Hematopoietic multipotent progenitor cell treated with erythropoietin and hydrocortisone succinate and interleukin-3 and kit ligand, for 6 days (in vitro differentiated cells): Measurements from ENCODE around the gene THY1.
A peak's percentile ranks its signal among the peaks of the same experiment; 100 is the strongest.
"Not testable (repeated sequence)": the region's sequence is repeated elsewhere in the genome, so short reads cannot be mapped to it uniquely, and the experiment has no call there.

Experiments used
- DNase-seq: peaks from one replicate; pipeline ENCODE4 v3.0.0-alpha.2; 2015

The THY1 gene

DNA sequence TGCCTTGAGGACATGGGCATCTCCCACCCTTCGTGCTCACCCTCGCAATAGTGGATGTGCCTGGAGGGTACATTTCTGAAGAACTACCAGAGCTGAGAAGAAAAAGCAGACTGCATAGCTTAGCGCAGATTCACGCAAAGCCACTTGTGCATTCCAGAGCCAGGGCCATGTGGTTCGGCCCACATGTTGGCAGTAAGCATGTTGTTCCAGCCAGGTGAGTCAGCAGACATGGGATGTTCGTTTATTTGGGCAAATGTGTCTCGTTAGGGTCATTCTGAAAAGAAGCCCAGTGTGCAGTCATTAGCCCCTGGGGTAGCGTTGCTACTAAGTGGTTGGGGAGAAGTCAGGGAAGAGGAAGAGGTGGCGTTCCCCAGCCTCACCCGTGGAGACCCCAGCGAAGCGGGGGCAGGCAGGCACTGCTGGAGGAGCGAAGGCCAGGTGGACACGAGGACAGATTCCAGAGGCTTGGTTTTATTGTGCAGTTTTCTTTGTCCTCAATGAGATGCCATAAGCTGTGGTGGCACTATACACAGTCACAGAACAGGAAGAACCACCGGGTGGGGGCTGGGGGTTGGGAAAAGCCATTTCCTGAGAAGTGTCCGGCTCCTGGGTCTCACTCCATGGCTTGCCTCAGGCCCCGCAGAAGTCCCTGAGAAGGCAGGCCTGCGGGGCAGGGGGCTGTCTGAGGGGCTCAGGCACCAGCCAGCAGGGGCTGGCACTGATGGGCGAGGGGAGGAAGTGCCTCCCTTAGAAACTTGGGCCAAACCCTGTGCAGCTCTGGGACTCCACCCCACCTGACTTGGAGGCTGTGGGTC is 5.0 kb downstream of the THY1 start:
- DNase-seq = no peak

DNA sequence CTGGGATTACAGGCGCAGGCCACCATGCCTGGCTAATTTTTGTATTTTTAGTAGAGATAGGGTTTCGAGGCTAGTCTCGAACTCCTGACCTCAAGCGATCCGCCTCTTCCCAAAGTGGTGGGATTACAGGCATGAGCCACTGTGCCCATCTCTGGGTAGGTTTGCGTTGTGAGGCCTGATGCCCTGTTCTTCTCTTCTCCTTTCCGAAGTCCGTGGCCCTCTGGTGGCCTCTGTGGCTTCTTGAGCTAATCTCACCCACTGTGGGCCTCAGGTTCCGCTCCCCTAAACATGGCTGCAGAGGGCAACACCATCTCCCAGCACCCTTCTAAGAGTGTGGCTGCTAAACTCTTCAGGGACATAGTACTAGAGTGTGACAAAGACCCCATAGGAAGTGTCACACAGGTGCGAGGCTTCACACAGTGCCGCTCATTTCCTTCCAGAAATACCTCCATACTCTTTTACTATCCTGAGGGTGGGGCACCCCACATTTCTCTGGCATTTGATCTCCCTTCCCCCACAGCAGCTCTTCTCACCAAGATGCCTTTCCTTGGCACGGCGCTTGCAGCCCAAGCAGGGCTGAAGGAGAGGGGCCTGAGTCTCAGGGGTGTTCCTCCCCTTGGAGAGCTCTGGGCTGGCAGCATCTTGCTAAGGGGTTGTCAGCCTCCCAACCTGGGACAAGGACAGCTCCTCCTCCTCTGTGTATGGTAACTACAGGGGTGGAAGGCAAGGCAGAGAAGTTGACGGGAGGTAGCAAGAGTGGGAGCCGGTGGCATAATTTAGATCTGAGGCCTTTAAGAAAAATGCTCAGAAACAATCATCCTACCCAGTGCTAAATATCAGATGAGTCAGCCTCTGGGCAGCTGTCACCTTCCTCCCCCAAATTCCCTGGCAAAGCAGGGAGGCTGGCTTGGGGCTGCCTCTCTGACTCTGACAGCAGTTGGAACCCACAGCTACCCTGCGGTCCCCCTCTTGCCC is 6.1 kb downstream of the THY1 start:
- DNase-seq = no peak

DNA sequence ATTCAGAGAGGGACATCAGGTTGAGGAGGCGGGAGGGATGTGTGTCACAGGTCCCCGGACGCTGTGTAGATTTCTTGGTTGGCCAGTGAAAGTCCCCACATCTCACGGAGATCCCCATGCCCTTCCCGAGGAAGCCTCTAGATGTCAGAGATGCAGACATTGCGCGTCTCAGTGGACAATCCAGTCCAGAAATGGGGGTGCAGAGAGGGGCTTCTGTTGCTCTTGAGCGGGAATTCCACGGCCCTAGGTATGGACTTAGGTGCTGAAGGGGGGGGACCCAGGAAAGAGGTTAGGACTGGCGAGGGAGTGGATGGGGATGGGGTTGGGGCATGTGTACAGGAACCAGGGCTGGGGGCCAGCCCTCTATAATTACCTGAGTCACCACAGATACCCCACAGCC is 7.0 kb downstream of the THY1 start:
- no peak for DNase-seq

DNA sequence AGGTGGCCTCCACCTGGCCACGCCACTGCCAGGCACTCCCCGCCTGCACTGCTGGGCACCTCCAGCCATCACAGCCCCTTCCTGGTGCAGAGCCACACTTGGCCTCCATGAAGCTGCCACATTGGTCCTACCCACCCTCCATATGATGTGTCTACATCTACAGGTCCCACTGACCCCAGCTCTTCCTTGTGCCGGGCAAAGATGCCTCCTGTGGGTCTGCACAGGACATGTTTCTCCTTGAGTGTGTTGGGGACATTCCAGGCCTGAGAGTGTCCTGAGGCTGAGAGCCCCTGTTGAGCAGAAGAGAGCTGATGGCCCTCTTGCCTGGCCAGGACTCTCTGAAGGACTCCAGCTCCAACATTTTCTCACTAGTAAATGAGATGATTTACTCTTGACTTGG is 7.5 kb downstream of the THY1 start:
- no peak for DNase-seq

DNA sequence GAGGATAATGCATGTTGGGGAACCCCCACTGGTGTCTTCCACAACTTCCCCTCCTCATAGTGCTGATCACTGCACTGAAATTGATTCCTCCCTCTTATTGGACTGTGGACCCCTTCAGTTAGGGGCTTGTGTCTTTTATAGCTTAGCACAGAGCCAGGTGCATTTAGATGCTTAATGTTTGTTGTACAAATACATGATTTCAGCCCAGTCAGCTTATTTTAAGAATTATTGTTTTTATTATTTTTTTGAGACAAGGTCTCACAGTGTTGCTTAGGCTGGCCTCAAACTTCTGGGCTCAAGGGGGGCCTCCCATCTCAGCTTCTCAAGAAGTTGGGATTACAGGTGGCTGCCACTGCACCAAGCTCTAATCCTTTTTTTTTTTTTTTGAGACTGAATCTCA is 8.2 kb downstream of the THY1 start:
- DNase-seq = no peak

DNA sequence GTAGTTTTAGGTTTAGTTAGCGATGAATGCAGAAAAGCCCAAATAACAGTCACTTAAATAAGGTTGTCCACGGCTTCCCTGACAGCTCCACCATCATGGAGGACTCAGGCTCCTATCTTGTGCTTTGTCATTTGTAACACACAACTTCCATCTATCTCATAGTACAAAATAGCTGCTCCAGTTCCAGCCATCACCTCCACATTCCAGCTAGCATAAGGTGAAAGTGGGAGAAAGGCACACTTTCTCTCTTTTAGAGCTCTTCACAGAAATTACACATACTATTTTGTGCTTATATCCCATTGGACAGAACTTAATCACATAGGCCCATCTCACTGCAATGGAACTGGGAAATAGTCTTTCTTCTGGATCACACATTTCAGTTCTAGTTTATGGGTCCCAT is 8.7 kb downstream of the THY1 start:
- no peak for DNase-seq

DNA sequence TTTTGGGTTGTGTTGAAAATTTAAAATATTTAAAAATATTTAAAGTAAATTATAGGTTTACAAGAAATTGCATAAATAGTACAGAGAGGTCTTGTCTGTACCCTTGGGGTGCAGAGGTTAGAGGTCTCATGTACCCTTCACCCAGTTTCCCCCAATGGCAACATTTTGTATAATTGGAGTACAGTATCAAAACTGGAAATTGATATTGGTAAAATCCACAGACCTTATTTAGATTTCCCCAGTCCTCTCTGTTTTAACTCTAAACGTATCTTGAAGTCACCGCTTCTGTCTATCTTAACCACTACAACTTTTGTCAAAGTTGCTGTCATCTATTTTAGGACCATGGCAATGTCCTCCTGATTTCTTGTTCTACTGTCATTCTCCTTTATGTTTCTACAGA is 10.9 kb downstream of the THY1 start:
- DNase-seq = no peak

DNA sequence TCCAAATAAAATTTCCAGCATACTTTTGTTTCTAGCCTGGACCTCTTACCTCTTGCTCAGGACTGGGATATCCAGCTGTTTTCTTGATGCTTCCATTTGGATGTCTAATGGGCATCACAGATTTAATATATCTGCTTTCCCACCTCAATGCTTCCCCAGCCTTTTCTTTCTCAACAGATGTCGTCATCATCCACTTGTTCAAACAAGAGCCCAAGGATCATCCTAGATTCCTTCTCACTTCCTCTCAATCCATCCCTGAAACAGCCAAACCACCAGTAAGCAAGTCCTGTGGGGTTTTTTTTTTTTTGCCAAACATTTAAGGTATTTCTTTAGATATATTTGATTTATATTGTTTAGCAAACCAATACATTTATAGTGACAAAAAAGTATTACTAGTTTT is 12.5 kb downstream of the THY1 start:
- no peak for DNase-seq

DNA sequence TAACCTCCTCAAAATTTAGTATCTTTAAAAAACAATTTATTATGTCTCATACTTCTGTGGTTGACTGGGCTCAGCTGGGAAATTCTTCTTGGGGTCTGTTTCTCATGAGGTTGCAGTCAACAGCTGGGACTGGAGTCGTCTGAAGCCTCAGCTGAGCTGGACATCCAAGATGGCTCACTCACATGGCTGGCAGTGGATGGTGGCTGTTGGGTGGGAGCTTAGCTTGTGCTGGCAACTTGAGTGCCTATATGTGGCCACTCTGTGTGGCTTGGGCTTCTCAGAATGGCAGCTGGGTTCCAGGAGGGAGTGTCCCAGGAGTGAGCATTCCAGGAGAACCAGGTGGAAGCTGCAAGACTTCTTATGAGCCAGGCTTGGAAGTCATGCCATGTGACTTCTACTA is 13.2 kb downstream of the THY1 start:
- DNase-seq = no peak

DNA sequence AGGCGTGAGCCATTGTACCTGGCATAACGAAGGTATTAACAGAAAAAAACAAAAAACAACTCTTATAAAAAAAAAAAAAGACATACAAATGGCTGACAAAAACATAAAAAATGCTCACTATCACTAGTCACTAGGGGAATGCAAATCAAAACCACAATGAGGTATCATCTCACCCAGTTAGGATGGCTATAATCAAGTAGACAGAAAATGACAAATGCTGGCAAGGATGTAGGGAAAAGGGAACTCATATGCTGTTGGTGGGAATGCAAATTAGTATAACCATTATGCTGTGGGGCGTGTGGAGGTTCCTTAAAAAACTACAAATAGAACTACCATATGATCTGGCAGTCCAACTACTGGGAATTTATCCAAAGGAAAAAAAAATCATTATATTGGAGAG is 17.0 kb downstream of the THY1 start:
- no peak for DNase-seq

DNA sequence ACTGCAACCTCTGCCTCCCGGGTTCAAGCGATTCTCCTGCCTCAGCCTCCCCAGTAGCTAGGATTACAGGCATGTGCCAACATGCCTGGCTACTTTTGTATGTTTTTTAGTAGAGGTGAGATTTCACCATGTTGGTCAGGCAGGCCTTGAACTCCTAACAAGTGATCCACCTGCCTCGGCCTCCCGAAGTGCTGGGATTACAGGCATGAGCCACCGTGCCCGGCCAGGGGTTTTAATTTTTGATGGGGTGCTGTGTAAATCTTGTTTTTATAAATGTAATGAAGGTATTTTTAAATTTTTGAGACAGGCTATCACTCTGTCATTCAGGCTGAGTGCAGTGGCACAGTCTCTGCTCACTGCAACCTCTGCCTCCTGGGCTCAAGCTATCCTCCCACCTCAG is 17.5 kb downstream of the THY1 start:
- DNase-seq = not testable (repeated sequence)

DNA sequence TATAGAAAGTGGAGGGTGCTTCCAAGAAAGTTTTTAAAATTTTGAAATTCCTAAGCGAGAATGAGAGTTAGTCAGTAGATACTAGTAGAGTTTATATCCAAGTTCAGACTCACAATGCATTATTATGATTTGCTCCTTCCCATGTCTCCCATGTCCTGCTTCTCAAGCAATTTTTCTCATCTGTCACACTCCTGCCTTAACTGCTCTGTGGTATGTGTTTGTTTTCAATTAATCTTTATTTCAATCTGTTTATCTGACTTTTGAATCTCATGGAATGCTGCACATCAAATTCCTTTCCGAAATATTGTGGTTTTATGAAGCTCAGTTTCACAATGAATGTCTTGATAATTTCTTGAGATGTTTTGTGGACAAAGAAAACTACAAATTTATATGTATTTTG is 18.1 kb downstream of the THY1 start:
- no peak for DNase-seq

DNA sequence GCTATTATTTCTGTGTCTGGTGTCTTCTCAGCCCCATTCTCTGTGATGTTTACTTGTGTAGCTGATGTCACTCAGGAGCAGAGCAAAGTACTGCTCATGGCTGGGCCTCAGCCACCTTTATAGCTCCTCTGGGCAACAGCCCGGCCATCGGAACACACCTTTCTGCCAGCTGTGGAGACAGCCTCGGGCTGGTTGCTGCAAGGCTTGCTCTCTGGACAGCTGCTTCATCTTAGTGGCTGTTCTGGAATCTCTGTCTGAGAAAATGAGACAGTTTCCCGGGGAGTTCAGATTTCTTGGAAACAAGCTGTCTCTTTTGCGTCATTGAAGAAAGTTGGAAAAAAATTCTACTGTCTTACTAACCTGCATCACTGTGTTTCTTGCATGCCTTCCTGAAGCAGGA is 20.0 kb downstream of the THY1 start:
- DNase-seq = no peak

DNA sequence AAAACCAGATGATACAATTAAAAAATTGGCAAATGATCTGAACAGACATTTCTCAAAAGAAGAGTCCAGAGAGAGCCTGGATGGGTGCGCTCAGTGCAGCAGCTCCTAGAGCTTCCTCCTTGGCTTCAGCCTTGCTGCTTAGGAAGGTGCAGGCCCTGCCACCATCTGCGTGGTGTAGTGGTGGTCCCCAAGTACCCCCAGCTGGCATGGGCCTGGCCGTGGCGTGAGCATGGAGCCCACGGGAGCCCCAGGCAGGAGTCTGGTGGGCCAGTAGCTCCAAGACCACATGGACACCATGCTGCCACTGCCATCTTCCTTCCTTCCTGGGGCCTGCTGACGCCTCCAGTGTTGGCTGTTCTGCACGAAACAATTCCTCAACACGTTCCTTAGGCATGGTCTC is 20.5 kb downstream of the THY1 start:
- no peak for DNase-seq

DNA sequence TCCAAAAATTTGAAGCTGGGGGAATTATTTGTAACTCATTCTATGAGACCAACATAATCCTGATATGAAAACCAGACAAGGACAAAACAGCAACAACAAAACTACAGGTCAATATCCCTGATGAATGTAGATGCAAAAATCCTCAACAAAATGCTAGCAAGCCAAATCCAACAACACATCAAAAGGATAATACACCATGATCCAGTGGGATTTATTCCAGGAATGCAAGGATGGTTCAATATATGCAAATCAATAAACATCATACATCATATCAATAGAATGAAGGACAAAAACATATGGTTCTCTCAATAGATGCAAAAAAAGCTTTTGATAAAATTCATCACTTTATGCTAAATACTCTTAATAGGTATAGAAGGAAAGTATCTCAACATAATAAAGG is 22.1 kb downstream of the THY1 start:
- no peak for DNase-seq

DNA sequence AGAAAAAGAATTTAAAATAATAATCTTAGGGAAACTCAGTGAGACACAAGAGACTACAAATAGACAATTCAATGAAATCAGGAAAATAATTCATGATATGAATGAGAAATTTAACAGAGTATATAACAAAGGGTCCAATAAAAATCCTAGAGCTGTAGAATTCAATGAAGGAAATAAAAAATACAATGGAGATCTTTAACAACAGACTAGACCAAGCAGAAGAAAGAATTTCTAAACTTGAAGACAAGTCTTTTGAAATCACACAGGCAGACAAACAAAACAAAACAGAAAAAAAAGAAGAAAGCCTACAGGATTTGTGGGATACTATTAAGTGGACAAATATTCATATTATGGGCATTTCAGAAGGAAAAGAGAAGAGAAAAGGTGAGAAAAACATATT is 25.2 kb downstream of the THY1 start:
- no peak for DNase-seq

DNA sequence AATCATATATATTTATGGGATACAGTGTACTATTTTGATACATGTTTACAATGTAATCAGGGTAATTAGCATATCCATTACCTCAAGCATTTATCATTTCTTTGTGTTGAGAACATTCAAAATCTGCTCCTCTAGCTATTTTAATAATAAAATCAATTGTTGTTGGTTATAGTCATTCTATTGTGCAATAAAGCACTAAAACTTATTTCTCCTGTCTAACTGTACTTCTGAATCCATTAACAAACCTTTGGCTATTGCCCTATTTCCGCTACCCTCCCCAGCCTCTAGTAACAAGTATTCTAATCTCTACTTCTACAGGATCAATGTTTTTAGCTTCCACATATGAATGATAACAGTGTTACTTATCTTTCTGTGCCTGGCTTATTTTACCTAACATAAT is 26.1 kb downstream of the THY1 start:
- no peak for DNase-seq

DNA sequence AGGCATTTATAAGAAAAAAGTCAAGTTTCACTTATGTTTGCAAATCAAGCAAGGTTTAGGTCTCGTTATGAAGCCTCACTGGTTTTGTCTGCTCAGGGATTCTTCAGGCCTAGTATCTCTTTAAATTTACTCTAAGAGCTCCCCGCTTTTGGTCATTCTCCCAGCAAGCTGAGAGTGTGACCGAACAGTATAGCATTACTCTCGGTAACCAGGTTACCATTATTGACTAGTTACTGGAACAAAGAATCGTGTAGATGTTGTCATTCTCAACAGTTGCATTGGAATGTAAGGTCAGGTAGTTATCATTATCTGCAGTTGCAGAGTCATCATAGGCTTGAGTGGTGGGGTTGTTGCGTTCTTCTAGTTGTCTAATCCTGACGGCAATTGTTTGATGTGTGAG is 31.7 kb downstream of the THY1 start:
- no peak for DNase-seq

DNA sequence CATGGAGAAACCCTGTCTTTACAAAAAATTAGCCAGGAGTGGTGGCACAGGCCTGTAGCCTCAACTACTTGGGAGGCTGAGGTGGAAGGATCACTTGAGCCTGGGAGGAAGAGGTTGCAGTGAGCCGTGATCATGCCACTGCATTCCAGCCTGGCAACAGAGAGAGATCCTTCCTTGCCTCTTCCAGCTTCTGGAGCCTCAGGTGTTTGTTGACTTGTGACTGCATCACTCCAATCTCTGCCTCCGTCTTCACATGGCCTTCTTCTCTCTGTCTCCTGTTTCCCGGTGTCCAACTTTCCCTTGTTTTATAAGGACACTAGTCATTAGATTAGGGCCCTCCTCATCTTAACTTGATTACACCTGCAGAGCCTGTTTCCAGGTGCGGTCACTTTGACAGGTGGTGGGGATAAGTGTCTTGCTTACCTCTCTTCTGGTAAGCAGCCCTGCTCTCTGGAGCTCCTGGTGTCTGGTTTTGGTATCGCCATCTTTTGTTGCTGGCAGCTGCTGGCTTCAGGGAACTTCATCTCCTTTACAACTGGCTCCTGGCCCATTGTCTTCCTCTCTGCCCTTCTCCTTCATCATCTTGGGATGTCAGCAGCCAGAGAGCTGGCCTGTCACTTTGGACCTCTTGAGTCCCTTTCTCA is 33.2 kb downstream of the THY1 start:
- peak; percentile 47 for DNase-seq

DNA sequence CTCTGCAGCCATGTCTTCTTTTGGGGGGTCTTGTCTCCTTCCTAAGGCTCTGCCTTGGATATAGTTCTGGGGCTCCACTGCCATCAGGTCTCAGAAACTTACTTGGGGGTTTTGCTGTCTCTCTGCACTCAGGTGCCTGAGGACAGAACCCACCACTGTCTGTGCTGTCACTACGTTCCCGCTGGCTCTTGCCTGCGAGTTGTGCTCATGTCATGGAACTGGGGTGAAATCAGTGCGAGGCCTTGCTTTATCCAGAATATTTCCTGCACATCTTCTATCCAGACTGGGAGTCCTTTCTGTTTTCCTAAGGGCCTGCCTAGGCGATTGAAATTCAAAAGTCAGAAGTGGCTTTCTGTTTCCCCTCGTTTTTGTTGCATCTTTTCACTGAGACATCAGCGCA is 34.9 kb downstream of the THY1 start:
- no peak for DNase-seq

DNA sequence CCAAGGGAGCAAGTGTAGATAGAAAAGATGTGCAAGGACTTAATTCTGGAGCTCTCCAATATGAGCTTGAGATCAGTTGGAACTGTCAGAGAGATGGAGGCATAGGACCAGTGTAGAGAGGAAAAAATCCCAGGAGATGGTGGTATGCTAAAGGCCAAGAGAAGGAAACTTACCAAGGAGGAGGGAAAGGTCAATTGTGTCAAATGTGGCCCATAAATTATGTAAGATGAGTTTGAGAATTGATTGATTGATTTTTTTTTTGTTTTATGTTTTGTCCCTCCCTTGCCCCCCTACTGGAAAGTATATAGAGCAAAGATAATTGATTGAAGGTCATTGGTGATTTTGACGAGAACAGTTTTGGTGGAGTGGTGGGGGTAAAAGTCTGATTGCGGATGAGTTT is 38.6 kb downstream of the THY1 start:
- DNase-seq = no peak

DNA sequence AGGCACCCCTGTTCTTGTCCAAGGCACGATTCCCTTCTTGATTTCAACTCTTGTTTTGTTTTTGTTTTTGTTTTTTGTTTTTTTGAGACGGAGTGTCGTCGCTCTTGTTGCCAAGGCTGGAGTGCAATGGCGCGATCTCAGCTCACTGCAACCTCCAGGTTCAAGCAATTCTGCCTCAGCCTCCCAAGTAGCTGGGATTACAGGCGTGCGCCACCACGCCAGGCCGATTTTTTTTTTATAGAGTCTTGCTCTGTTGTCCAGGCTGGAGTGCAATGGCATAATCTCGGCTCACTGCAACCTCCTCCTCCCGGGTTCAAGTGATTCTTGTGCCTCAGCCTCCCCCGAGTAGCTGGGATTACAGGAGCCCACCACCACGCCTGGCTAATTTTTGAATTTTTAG is 40.5 kb downstream of the THY1 start:
- DNase-seq = not testable (repeated sequence)

DNA sequence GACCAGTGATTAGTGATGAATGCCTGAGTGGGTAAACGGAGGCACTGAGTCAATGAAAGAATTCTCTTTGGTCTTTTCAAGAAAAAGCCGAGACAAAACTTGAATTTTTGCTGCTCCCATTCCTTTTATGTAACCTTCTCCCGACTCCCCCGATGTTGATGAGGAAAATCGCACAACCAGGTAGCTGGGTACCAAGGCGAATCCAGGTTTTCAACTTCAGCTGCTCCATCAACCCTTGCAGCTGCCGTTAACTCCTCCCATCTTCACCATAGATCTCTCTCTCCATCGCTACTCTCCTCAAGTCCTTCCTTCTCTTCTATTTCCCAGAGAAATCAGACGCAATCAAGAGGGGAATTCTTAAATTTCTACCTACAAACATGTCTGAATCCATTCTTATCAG is 40.9 kb downstream of the THY1 start:
- DNase-seq = no peak
